Measurements from ENCODE around the gene NPAS3. TPM values are rescaled to one million over a fixed set of nuclear protein-coding genes. Genes with fewer than 3 reads are reported as not detected.

NPAS3 gene
- total RNA-seq, 4 donors from 2014 or later, result 1.5 to 12.3 (median 3.4) TPM

DNA sequence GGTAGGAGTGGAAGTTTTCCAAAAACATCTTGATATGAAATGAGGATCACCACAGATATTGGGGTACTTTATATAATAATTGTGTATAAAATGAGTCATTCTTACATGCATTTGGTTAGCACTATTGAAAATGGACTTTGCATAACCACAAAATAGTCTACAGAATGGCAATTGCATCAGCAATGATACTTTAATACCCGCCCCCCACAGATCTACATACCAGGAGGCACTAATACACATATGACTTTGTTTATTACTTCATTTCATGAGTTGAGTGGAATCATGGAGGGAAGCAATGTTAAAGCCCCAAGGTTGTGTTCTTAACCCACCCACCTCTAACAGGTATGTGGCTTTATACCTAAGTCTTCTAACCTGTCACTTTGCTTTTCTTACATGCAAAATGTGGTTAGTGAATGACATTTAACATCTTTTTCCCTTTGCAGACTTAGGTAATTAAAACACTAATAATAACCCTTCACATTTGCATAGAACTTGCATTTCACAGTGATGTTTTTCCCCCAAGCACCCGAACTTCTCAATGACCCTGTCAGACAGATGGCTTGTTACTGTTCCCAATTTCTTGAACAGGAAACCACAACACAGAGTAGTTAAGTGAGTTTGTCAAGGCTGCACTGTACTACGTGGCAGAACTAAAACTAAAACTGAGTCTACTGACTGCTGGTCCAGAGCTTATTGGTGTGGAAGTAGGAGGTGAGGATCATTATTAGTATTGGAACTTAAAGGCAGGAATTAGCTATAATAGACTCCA is 101.9 kb downstream of the NPAS3 start:
- peaks cover 0 to 18% (median 0%) of the 10 kb centered on the region in 4 donors for H3K9me3 ChIP-seq
- TF ChIP-seq POLR2A (IDR thresholded peaks at IDR 0.05) (no peak), EP300 (IDR thresholded peaks at IDR 0.05) (no peak)
- TF ChIP-seq, protein P1, sequence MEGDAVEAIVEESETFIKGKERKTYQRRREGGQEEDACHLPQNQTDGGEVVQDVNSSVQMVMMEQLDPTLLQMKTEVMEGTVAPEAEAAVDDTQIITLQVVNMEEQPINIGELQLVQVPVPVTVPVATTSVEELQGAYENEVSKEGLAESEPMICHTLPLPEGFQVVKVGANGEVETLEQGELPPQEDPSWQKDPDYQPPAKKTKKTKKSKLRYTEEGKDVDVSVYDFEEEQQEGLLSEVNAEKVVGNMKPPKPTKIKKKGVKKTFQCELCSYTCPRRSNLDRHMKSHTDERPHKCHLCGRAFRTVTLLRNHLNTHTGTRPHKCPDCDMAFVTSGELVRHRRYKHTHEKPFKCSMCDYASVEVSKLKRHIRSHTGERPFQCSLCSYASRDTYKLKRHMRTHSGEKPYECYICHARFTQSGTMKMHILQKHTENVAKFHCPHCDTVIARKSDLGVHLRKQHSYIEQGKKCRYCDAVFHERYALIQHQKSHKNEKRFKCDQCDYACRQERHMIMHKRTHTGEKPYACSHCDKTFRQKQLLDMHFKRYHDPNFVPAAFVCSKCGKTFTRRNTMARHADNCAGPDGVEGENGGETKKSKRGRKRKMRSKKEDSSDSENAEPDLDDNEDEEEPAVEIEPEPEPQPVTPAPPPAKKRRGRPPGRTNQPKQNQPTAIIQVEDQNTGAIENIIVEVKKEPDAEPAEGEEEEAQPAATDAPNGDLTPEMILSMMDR (IDR thresholded peaks at IDR 0.05), result no peak
- WGBS, 2 donors, result 92 to 97% methylated on average over 3 of the region's 3 CpGs
- H3K36me3 ChIP-seq, result no peaks in the 10 kb centered on the region
- no peaks in the 10 kb centered on the region for H3K27me3 ChIP-seq
- H3K27ac ChIP-seq, result no peak overlapping the region
- H3K4me1 ChIP-seq, result peaks cover 0 to 6% (median 0%) of the 10 kb centered on the region in 4 donors
- no peak for DNase-seq (ENCODE audit: low spot score in 2 of 2)
- no peak overlapping the region for H3K4me3 ChIP-seq

DNA sequence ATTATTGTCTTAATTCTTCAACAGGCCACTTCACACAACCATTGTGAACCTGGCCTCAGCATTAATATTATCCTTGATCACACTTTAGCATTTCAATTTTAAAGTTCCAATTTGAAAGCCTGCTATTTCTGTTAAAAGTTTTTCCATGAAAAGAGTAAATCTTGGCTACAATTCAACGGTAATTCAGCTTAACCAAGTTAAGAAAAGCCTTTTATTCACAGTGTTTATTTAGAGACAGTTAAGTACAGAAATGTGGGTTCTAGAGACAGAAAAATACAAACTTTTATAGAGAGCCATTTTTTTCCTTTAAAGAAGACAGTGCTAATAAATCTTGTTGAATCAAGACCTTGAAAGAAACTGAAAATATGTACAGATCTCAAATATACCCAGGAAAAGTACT is 103.9 kb downstream of the NPAS3 start:
- TF ChIP-seq POLR2A (IDR thresholded peaks at IDR 0.05) (no peak), EP300 (IDR thresholded peaks at IDR 0.05) (no peak)
- TF ChIP-seq, protein P1 (IDR thresholded peaks at IDR 0.05), result no peak
- Histone ChIP-seq H3K36me3 (no peaks in the 10 kb centered on the region), H3K4me3 (no peak overlapping the region), H3K27me3 (no peaks in the 10 kb centered on the region), H3K4me1 (peaks cover 0 to 6% (median 0%) of the 10 kb centered on the region in 4 donors), H3K27ac (no peak overlapping the region), H3K9me3 (peaks cover 0 to 18% (median 0%) of the 10 kb centered on the region in 4 donors)
- 27 to 32% methylated on average over 1 of the region's 1 CpG for WGBS, 2 donors
- no peak for DNase-seq (ENCODE audit: low spot score in 2 of 2)

DNA sequence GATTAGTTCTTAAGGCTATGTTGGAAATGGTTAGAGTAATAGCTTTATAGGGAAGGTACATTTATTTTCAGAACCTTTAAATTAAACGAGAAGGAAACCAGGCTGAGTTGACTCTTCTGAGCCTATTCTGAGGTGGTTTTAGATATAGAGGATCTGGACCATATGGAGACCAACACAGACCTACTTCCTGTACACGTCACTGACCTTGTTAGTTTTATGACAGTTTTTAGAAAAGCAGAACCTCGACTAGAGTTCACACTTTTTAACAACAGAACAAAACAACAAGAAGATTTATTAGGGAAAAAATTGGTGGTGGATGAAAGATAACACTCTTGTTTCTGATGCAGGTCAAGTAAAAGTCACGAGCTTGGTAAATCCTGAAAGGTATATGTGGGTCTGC is 107.1 kb downstream of the NPAS3 start:
- H3K9me3 ChIP-seq, result peaks cover 0 to 18% (median 0%) of the 10 kb centered on the region in 4 donors
- TF ChIP-seq POLR2A (IDR thresholded peaks at IDR 0.05) (no peak), EP300 (IDR thresholded peaks at IDR 0.05) (no peak)
- TF ChIP-seq, protein P1 (IDR thresholded peaks at IDR 0.05), result no peak
- H3K4me3 ChIP-seq, result no peak overlapping the region
- H3K27ac ChIP-seq, result no peak overlapping the region
- 61 to 73% methylated on average over 4 of the region's 4 CpGs for WGBS, 2 donors
- H3K4me1 ChIP-seq, result peaks cover 0 to 6% (median 0%) of the 10 kb centered on the region in 4 donors
- H3K36me3 ChIP-seq, result no peaks in the 10 kb centered on the region
- no peaks in the 10 kb centered on the region for H3K27me3 ChIP-seq
- no peak for DNase-seq (ENCODE audit: low spot score in 2 of 2)

DNA sequence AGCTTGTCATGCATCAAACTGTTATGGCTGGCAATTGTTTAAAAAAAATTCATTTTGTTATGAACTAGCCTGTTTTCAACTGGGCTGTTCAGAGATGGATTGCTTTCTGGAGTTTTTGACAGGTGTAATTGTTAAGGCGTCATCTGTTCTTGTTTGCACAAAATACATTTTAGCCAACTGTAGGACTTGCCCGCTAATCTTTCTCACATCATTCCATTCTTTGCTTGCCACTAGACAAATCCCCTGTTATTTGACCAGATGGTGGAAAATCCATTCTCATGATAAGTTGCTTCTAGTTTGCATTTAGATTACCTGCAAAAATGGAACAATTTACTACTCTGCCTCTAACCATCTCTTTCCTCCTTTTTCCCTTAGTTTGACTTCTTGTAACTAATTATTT is 114.3 kb downstream of the NPAS3 start:
- DNase-seq (ENCODE audit: low spot score in 2 of 2), result no peak
- Histone ChIP-seq H3K27ac (no peak overlapping the region), H3K27me3 (no peaks in the 10 kb centered on the region), H3K4me3 (no peak overlapping the region), H3K36me3 (no peaks in the 10 kb centered on the region), H3K4me1 (no peaks in the 10 kb centered on the region), H3K9me3 (no peaks in the 10 kb centered on the region)
- TF ChIP-seq, protein P1 (IDR thresholded peaks at IDR 0.05), result no peak
- TF ChIP-seq POLR2A (IDR thresholded peaks at IDR 0.05) (no peak), EP300 (IDR thresholded peaks at IDR 0.05) (no peak)
- WGBS, 2 donors, result 88 to 94% methylated on average over 2 of the region's 2 CpGs

DNA sequence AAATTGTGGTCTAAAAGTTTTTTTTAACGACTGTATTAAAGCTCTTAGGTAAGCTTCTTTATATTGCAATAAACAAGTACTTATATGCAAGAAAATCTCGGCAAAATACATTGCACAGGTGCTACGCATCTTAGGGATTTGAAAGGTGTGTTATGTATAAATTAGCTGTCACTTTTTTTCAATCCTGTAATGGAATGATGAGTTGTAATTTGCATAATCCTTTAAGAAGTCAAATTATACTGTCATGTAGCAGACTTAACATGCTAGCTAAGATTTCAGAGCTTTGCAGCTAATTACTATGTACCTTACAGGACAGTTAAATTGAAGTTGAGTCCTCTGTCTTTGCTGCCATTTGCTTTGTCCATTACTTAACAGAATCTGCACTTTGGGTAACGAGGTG is 117.5 kb downstream of the NPAS3 start:
- no peak overlapping the region for H3K27ac ChIP-seq
- no peaks in the 10 kb centered on the region for H3K27me3 ChIP-seq
- no peaks in the 10 kb centered on the region for H3K9me3 ChIP-seq
- WGBS, 2 donors, result 94% methylated on average over 4 of the region's 4 CpGs
- no peaks in the 10 kb centered on the region for H3K4me1 ChIP-seq
- H3K4me3 ChIP-seq, result no peak overlapping the region
- no peaks in the 10 kb centered on the region for H3K36me3 ChIP-seq
- DNase-seq (ENCODE audit: low spot score in 2 of 2), result no peak
- TF ChIP-seq EP300 (IDR thresholded peaks at IDR 0.05), result no peak
- TF ChIP-seq, protein P1 (IDR thresholded peaks at IDR 0.05), result no peak
- TF ChIP-seq POLR2A (IDR thresholded peaks at IDR 0.05), result no peak

Data from tibial nerve (tissue), 4 donors.